BJ (cell line): ENCODE data around the gene TRPM1. TPM values are rescaled to one million over a fixed set of nuclear protein-coding genes. Genes with fewer than 3 reads are reported as not detected.

Source experiments
- CTCF ChIA-PET: fragments of 350-600 bp; formaldehyde crosslinking; extraction: SDS; loops from one replicate; lab custom pipeline; 2021; ENCODE audit warnings: antibody characterized with exemption, inconsistent platforms; lab: Yijun Ruan, JAX
- POLR2A ChIA-PET: fragments of 300-600 bp; sonication (Branson Sonifier 250); formaldehyde crosslinking; extraction: SDS; loops from one replicate; lab custom pipeline; 2021; ENCODE audit warnings: antibody characterized with exemption; lab: Charles Lee
- DNase-seq: peaks from one replicate; pipeline ENCODE4 v3.0.0-alpha.2; 2011; ENCODE audit warnings: low read depth
- H3K27me3 ChIP-seq: 2 replicates; pipeline ENCODE4 v1.6.0; 2011; ENCODE audit warnings: low read length; ENCODE audit not compliant: control insufficient read depth, insufficient read depth
- H3K36me3 ChIP-seq: 2 replicates; pipeline ENCODE4 v1.5.1; 2011; ENCODE audit warnings: low read length; ENCODE audit not compliant: control insufficient read depth, insufficient read depth
- H3K4me3 ChIP-seq: 2 replicates; pipeline ENCODE4 v1.5.1; 2011; ENCODE audit warnings: low read depth, mild to moderate bottlenecking, control low read depth, low read length
- polyA plus RNA-seq: library from polyadenylated mRNA; depleted of rRNA; stranded (reverse); fragments of >200 nt; gene quantifications from 2 replicates; pipeline ENCODE4 v1.2.3, GENCODE V29; 2011
- TF ChIP-seq, protein P1 (sequence below): IDR thresholded peaks from 2 replicates; pipeline ENCODE4 v1.5.1; 2011; ENCODE audit warnings: low read depth, mild to moderate bottlenecking, control low read depth, inconsistent platforms, low read length, moderate library complexity; ENCODE audit not compliant: insufficient read depth

TRPM1 gene
- polyA plus RNA-seq, 1 experiment = 0.44 TPM

DNA sequence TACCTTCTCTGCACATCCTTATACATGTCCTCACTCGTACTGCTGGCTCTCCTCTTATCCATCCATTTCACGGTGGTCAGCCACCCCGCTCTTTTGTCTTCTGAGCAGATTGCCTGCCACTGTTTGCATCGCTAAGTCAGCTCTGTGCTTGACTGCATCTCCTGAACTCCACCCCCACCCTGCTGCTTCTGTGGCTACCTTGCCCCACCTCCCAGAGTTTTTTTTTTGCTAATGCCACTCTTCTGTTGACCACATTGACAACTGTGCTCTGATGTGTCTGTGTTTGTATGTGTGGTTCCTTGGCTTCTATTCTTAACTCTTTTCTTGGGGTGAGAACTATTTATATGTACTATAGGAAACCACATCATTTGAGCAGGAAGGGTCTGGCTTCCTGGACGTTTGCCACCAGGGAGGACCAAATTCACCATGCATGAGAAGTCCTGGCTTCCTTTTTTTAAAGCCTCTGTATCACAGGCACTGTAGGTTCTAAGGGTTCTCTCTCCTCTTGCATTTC, 97.2 kb downstream of the TRPM1 start:
- ChIA-PET POLR2A (no interaction called here), CTCF (interaction anchor here (0.6 kb wide), 1 partner anchor 12 kb away, joined by 3 read pairs; no protein-coding TSS in a partner anchor)
- no peak overlapping the region for H3K4me3 ChIP-seq
- DNase-seq = no peak
- no peaks in the 10 kb centered on the region for H3K36me3 ChIP-seq
- TF ChIP-seq, protein P1, sequence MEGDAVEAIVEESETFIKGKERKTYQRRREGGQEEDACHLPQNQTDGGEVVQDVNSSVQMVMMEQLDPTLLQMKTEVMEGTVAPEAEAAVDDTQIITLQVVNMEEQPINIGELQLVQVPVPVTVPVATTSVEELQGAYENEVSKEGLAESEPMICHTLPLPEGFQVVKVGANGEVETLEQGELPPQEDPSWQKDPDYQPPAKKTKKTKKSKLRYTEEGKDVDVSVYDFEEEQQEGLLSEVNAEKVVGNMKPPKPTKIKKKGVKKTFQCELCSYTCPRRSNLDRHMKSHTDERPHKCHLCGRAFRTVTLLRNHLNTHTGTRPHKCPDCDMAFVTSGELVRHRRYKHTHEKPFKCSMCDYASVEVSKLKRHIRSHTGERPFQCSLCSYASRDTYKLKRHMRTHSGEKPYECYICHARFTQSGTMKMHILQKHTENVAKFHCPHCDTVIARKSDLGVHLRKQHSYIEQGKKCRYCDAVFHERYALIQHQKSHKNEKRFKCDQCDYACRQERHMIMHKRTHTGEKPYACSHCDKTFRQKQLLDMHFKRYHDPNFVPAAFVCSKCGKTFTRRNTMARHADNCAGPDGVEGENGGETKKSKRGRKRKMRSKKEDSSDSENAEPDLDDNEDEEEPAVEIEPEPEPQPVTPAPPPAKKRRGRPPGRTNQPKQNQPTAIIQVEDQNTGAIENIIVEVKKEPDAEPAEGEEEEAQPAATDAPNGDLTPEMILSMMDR = no peak
- no peaks in the 10 kb centered on the region for H3K27me3 ChIP-seq

DNA sequence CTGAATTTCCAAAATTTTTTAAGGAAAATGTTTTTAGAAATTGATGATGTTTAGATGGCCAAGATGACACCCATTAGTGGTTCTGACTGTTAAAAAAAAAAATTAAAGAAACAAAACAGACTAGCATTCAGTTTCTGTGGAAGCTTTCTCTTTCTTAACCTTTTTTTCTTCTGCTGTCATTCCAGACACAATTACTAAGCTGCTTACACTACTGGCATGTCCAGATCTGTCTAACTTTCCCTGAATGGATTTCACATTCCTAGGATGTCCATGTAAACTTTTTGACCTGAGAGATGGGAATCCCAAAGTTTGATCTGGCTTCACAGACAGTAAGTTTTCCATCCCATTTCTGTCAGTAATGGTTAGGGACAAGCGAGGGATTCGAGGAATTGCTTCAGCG, 99.8 kb downstream of the TRPM1 start:
- no peaks in the 10 kb centered on the region for H3K27me3 ChIP-seq
- ChIA-PET CTCF (interaction anchor here (0.6 to 1.0 kb wide), 2 partner anchors 129 to 1724 kb away, joined by 3 read pairs; no protein-coding TSS in a partner anchor), POLR2A (no interaction called here)
- no peak for DNase-seq
- H3K4me3 ChIP-seq = no peak overlapping the region
- H3K36me3 ChIP-seq = no peaks in the 10 kb centered on the region
- TF ChIP-seq, protein P1 = no peak

DNA sequence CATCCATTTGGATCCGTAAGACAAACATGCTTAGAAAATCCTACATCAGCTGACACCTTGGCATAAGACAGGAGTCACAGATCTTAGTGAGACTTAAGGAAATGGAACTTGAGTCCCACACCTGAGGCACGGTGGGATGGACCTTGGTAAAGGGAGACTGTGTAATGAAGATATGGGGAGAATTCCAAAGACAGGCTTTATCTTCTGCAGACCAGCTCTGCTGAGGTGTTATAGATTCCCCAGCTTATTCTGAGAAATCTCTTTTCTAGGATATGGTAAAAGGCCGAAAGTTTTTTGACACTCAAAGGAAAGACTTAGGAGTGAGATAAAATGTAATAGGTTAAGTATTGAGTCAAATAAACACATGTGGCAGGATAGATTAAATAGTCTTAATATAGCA, 101.8 kb downstream of the TRPM1 start:
- no peak for DNase-seq
- Histone ChIP-seq H3K4me3 (no peak overlapping the region), H3K36me3 (no peaks in the 10 kb centered on the region), H3K27me3 (no peaks in the 10 kb centered on the region)
- ChIA-PET POLR2A (no interaction called here), CTCF (no interaction called here)
- TF ChIP-seq, protein P1 = no peak

DNA sequence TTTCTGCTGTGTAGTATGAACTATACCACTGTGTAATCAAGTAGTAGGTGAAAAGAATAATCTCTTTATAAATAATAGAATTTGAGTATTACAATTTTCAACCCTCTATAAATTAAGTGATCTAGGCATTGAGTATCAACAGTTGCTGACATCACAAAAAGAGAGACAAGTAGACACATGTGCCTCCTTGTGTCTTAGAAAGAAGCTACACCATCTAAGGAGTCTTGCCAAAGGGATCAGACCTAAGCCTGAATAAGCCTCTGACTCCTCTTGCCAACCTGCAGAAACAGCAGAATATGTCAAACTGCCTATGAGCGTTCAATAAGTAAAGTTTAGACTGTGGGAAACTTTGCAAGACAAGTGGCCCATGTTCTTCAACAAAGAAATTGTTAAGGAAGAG, 104.3 kb downstream of the TRPM1 start:
- Histone ChIP-seq H3K27me3 (no peaks in the 10 kb centered on the region), H3K36me3 (no peaks in the 10 kb centered on the region), H3K4me3 (no peak overlapping the region)
- TF ChIP-seq, protein P1 = no peak
- ChIA-PET CTCF (no interaction called here), POLR2A (no interaction called here)
- no peak for DNase-seq

DNA sequence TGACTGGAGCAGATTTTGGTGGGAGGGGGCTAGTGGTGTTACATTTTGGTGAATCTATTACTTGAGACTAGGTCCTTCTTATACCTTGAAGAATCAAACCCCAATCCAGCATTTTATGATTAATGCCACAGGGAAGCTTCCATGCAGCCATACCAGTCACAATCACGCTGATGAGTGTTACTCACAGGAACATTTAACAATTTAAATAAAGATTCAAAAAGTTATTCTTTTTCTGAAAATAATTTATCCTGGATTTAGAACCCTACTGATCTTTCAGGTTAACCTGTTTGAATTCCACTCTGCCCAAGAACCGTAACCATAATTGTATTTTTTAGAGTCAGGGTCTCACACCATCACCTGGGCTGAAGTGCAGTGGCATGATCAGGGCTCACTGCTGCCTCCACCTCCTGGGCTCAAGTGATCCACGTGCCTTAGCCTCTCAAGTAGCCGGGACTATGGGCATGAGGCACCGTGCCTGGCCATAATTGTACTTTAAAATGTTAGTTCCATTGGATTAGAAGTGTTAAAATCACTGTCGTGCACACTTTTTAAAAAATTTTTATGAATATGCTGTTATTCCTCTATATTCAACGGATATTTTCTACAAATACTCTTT, 109.2 kb downstream of the TRPM1 start:
- TF ChIP-seq, protein P1 = no peak
- Histone ChIP-seq H3K36me3 (no peaks in the 10 kb centered on the region), H3K4me3 (peak overlapping the region; percentile 82), H3K27me3 (no peaks in the 10 kb centered on the region)
- no peak for DNase-seq
- CTCF ChIA-PET = no interaction called here
- POLR2A ChIA-PET = no interaction called here
